Stimulated activated CD4-positive, alpha-beta T cell treated with anti-CD3 and anti-CD28 coated beads, Interleukin-4, amount 100 ng/mL, for 4 hours (primary cell): Measurements from ENCODE around the gene BOK.

ENCODE experiments used
- DNase-seq, 2 experiments: peaks; one replicate each; pipeline ENCODE4 v3.0.0-alpha.2; 2020

BOK gene

DNA sequence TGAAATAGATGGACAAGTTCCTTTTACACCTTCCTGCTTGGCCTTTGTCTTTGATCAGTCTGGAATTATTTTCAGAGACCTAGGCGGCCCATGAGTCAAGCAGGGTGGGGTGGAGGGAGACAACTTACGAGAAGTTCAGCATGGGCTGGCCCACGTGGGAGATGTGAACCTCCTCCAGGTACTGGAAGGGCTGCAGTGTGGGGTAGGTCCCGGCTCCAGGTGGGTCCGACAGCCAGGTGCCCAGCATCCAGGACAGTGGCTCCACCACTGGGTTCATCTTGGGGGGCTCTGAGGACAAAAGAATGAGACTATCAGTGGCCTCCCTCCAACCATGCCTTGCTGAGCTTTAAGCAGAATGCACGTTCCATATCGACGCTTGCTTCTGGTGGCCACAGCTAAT is 47.6 kb downstream of the BOK start:
- no peak for DNase-seq

- no peak for DNase-seq
Measured at GRCh38 chr2:241607162-241607885, 48.8 kb downstream of the BOK start.

- DNase-seq, result no peak
Measured at GRCh38 chr2:241608881-241609280, 50.3 kb downstream of the BOK start.

GRCh38 chr2:241609859-241610793 is 51.6 kb downstream of the BOK start:
- peak; percentile 88 for DNase-seq

- DNase-seq, result no peak
Measured at GRCh38 chr2:241611062-241611461, 52.5 kb downstream of the BOK start.

DNA sequence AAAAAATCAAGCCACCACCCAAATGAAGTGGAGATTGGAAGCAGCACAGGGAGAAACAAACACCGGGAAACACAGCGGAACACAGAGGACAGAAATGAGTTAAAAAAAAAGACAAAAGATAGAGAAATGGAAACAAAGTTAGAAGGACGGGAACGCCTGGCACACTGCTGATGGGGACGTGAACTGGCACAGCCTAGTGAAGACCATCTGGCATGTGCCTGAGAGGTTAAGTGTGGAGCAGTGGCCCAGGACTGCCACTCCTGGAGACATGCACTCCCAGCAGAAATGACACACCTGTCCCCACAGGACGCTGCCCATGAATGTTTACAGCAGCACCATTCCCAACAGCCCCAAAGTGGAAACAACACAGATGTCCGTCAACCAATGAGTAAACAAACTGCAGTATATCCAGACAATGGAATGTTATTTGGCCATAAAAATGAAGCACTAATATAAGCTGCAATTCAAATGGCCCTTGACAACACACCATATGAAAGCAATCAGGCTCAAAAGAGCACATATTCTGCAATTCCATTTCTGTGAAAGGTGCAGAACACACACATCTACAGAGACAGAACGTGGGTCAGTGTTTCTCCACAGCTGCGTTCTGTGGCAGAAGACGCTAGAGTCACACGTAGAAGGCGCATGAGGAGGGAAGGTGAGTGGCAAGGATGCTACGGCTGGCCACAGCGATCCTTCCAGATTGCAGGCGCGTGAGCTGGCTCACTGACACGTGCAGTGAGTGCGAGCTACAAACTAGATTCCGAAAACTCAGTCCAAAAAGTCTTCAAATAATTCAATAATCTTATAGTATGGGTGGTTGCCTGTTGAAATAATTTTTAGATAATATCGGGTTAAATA is 53.8 kb downstream of the BOK start:
- DNase-seq, result no peak

DNA sequence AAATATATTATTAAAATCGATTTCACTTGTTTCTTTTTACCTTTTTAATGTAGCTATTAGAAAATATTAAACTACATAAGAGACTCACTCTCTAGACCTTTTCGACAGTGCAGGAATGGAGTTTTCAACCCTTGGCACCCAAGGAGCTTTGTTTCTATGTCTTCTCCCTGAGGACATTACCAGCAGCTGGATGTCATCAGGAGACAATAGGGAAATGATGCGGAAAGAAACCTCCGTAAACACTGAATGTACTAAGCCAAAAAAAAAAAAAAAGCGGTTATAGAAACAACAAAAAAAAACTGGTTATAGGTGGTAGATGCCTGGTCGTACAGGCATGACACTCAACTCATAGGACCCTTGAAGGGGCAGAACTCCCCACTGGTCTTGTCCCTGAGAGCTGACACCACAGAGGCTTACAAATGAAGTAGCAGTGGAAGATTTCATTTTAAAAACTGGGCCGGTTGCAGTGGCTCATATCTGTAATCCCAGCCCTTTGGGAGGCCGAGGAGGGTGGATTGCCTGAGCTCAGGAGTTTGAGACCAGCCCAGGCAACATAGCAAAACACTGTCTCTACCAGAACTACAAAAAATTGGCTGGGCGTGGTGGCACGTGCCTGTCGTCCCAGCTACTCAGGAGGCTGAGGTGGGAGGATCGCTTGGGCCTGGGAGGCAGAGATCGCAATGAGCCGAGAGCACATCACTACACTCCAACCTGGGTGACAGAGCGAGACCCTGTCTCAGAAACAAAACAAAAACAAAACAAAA is 54.7 kb downstream of the BOK start:
- no peak for DNase-seq

DNA sequence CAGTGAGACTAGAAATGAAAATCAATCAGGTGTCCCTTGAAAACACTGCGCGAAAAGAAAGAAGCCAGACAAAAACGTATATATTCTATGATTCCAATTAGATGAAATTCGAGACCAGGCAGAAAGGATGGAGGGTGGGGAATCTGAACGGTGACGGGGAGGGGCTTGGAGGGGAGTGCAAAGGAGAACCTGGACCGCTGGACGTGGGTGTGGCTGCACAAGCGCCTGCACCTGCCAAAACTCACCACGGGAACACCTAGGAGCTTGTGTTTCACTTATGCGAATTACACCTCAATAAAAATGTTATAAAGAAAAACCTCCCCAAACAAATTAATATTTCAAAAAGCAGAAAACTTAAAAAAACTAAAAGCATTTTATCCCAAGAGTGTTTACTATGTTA is 56.5 kb downstream of the BOK start:
- no peak for DNase-seq

GRCh38 chr2:241615522-241616052 is 57.0 kb downstream of the BOK start:
- no peak for DNase-seq

DNA sequence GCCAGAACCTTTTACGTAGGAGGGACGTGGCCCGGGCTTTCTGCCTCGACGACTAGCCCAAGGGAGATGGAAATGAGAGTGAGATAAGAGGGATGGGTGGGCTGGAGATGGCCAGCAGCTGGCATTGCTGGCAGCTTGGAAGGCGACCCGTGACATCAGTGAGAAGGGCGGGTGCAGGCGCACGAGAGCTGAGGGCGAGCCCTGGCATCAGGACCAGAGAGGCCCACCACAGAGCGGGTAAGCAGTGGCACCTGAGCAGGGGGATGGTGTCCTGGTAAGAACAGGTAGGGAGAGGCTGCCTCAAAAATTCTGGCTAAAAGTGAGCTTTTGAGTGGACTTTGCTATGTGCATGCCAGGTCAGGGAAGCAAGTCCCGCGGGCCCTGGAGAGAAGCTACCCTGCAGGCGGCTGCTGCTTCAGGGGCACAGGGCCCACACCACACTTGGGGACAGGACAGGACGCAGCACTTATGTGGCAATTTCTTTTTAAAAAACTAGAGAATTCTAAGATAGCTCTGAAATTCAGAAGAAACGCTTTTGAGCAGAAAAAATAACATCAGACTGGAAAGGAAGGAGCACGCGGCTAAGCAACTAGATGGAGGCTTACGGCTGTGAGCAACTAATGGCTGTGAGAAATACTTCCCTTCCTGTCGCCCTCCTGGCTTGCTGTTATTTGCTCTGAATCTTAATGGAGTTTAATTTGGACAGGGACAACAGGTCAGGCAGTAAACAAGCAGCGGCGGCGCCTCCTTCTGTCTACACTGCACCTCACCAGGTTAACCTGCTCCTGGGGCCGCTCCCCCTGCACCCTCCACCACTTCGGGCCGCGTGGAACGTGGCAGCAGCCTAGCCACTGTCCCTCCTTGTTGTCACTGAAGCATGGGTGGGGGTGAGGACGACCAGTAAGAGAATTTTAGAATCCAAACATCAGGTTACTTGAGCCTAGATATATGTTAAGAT is 57.9 kb downstream of the BOK start:
- no peak for DNase-seq

- peak in 1 of 2 experiments; percentile 18 for DNase-seq
Measured at GRCh38 chr2:241617431-241618154, 59.0 kb downstream of the BOK start.

- DNase-seq, result no peak
Measured at GRCh38 chr2:241618296-241618805, 59.8 kb downstream of the BOK start.

GRCh38 chr2:241618829-241619228 is 60.3 kb downstream of the BOK start:
- no peak for DNase-seq

GRCh38 chr2:241619597-241620418 is 61.3 kb downstream of the BOK start:
- peak in 1 of 2 experiments; percentile 35 for DNase-seq

GRCh38 chr2:241620419-241620769 is 61.8 kb downstream of the BOK start:
- DNase-seq, result peak; percentile 18 to 65
